ENCODE measurements around the gene LCK.
A peak's percentile ranks its signal among the peaks of the same experiment; 100 is the strongest.
"Not testable (repeated sequence)": the region's sequence is repeated elsewhere in the genome, so short reads cannot be mapped to it uniquely, and the experiment has no call there.

LCK gene

DNA sequence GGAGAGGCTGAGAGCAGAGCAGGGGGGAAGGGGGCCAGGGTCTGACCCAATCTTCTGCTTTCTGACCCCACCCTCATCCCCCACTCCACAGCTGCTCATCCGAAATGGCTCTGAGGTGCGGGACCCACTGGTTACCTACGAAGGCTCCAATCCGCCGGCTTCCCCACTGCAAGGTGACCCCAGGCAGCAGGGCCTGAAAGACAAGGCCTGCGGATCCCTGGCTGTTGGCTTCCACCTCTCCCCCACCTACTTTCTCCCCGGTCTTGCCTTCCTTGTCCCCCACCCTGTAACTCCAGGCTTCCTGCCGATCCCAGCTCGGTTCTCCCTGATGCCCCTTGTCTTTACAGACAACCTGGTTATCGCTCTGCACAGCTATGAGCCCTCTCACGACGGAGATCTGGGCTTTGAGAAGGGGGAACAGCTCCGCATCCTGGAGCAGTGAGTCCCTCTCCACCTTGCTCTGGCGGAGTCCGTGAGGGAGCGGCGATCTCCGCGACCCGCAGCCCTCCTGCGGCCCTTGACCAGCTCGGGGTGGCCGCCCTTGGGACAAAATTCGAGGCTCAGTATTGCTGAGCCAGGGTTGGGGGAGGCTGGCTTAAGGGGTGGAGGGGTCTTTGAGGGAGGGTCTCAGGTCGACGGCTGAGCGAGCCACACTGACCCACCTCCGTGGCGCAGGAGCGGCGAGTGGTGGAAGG lies 23.7 kb downstream of the LCK start:
- no peak for DNase-seq

GRCh38 chr1:32275424-32275823 lies 24.4 kb downstream of the LCK start:
- DNase-seq: no peak

DNA sequence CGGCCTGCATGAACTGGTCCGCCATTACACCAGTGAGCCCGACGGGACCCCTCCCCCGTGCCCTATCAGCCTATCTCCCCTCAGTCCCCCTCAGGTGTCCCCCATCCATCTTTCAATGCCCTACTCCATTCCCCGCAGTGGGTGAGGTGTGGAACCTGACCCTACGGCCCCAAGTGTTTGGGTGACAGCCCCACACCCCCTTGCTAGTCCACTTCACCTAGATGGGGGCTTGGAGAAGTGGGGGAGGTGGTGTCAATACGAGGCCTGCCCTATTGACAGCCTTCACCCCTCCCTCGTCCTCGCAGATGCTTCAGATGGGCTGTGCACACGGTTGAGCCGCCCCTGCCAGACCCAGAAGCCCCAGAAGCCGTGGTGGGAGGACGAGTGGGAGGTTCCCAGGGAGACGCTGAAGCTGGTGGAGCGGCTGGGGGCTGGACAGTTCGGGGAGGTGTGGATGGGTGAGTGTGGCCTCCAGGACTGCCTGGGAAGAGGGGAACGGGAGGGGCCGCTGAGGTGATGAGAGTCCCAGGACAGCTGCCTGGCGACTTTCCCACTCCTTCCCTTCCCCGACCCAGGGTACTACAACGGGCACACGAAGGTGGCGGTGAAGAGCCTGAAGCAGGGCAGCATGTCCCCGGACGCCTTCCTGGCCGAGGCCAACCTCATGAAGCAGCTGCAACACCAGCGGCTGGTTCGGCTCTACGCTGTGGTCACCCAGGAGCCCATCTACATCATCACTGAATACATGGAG lies 25.1 kb downstream of the LCK start:
- DNase-seq: no peak

GRCh38 chr1:32284777-32285176 lies 33.7 kb downstream of the LCK start:
- not testable (repeated sequence) for DNase-seq

GRCh38 chr1:32285658-32286057 lies 34.6 kb downstream of the LCK start:
- no peak for DNase-seq

GRCh38 chr1:32286763-32287162 lies 35.7 kb downstream of the LCK start:
- no peak for DNase-seq

- DNase-seq: no peak
Observed at GRCh38 chr1:32289256-32289655, 38.2 kb downstream of the LCK start.

DNA sequence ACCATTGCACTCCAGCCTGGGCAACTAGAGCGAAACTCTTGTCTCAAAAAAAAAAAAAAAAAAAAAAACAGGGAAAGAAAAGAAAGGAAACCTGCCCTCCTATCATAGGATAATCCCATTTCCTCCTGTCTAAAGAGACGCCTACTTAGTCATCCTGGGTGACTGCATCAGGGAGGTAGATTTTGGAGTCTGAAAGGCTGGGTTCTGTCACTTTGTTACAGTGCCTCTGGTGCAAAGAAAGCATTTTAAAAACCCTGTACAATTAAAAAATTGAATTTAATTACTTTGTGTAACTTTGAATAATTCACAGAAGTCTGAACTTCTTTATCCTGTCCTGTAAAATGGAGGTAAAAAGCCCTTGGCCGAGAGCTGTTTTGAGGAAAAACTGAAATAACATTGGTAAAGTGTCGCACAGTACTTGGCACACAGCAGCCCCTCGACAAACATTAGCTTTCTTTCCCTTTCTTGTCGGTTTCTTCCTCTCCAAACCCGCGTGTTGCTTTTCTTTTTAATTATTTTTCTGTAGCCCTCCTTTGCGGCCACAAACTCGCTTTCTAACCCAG lies 40.2 kb downstream of the LCK start:
- no peak for DNase-seq

DNA sequence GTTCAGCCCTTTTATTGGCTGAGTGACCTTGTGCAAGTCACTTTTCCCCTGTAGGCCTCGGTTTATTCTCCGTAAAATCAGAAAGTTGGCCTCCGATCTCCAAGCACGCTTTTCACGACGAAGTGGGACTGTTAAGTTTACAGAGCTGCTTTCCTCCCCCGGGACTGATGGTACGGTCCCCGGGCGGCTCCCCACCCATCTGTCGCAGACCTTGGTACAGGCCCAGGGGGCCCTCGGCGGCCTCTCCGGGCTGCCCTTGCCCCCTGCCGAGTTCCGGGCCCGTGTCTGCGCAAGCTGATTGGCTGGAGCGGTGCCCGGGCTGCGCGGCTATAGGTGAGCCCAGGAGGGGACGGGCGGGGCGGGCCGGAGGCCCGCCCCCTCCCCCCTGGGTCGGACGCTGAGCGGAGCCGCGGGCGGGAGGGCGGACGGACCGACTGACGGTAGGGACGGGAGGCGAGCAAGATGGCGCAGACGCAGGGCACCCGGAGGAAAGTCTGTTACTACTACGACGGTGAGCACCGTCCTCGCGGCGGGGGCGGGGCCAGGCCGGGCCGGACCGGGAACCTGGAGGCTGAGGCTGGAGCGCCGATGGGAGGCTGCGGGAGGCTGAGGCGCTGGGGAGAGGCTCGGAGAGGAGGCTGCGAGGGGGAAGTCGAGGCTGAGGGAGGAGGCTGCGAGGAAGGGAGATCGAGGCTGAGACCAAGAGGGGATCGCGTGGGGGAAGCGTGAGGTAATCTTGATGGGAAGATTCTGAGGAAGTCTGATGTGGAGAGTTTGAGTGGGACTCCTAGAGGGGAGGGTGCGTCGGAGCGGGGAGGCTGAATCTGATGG lies 40.9 kb downstream of the LCK start, which contains the start of gene HDAC1:
TSS of gene HDAC1 (plus strand) at position 376 of the 831 bp plus-strand sequence. CDS start at position 463, 87 bp downstream.
- DNase-seq: peak; percentile 94 to 99 (median 97)

- not testable (repeated sequence) for DNase-seq
Observed at GRCh38 chr1:32298211-32298610, 47.1 kb downstream of the LCK start.

- no peak for DNase-seq
Observed at GRCh38 chr1:32299327-32299726, 48.3 kb downstream of the LCK start.

GRCh38 chr1:32303358-32303757 lies 52.3 kb downstream of the LCK start:
- DNase-seq: no peak

- DNase-seq: no peak
Observed at GRCh38 chr1:32303997-32304622, 53.0 kb downstream of the LCK start.

GRCh38 chr1:32305310-32305709 lies 54.2 kb downstream of the LCK start:
- no peak for DNase-seq

GRCh38 chr1:32307324-32307723 lies 56.3 kb downstream of the LCK start:
- no peak for DNase-seq

DNA sequence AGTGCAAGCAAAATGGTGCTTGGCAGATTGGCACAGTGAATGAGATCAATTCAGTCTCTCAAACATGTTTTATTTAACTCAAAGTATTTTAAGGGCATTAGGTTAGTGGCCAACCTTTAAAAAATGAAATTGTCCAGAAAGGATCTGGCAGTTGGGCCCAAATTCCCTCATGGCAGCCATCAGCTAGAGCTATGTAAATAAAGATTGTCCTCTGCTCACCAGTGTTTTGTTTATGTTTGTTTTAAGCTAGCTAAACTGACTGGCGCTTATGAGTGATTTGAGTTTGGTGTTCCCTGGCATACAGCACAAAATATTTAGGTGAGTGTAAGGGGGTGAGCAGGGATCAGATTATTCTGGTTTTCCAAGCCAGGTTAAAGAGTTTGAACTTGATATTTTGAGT lies 58.9 kb downstream of the LCK start:
- DNase-seq: no peak

DNA sequence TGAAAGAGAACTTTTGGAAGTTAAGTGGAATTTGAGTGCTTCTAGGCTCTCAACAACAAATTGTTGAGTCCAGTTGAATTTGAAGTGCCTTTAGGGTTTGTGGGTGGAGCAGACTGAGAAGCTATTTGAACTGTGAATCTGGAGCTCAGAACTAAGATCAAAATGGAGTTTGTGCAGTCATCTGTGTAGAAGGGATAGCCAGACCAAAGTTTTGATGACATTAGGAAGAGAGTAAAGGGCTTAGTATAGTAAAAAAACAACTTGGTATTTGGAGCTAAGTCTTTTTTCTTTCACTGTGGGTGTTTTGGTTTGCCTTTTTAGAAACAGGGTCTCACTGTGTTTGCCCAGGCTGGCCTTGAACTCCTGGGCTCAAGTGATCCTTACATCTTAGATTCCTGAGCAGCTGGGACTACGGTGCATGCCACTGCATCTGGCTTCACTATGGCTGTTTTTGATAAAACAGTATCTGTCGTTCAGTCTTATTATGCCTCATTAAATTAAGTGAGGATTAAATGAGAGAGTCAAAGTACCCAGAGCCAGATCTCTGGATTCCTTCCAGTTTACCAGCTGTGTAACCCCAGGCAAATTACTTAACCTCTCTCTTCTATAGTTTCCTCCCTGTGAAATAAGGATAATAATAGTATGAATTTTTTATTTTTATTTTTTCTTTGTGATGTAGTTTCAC lies 60.8 kb downstream of the LCK start:
- no peak for DNase-seq

DNA sequence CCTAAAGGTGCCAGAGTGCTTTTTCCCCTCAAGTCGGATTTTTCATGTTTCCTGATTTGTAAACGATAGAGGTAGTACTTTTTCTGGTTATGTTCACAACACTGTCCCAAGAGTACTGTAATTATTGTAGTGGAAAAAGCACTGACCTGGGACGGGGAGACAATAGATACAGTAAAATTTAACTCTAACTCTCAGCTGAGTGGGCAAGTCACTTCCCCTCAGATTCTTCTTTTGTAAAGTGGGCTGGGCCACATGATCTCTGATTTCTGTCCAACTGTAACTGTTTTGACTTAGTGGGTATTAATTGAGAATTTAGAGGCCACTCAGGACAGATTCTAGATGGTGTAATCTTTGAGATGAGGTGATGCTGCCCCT lies 65.8 kb downstream of the LCK start:
- DNase-seq: no peak

- no peak for DNase-seq
Observed at GRCh38 chr1:32318127-32318869, 67.2 kb downstream of the LCK start.

- DNase-seq: peak in 2 of 5 experiments; percentile 49 to 90
Observed at GRCh38 chr1:32321712-32322291, 70.7 kb downstream of the LCK start.

GRCh38 chr1:32327204-32327603 lies 76.1 kb downstream of the LCK start:
- DNase-seq: no peak
